ENCODE data around the gene MAD2L2.

Gene MAD2L2

GRCh38 chr1:11682287-11682771 lies 1.4 kb upstream of the MAD2L2 start:
- DNase-seq (ENCODE audit: low read depth in 2 of 2), result no peak

- peak in 1 of 2 donors; percentile 20 for DNase-seq (ENCODE audit: low read depth in 2 of 2)
Measured at GRCh38 chr1:11680270-11681070, 478 bp downstream of the MAD2L2 start.

- DNase-seq (ENCODE audit: low read depth in 2 of 2), result no peak
Measured at GRCh38 chr1:11678442-11678841, 2.5 kb downstream of the MAD2L2 start.

GRCh38 chr1:11676386-11677103 lies 4.4 kb downstream of the MAD2L2 start:
- no peak for DNase-seq (ENCODE audit: low read depth in 2 of 2)

- no peak for DNase-seq (ENCODE audit: low read depth in 2 of 2)
Measured at GRCh38 chr1:11675325-11675724, 5.6 kb downstream of the MAD2L2 start.

- no peak for DNase-seq (ENCODE audit: low read depth in 2 of 2)
Measured at GRCh38 chr1:11674488-11674887, 6.5 kb downstream of the MAD2L2 start.

GRCh38 chr1:11673089-11673769 lies 7.7 kb downstream of the MAD2L2 start:
- DNase-seq (ENCODE audit: low read depth in 2 of 2), result no peak

GRCh38 chr1:11671544-11672286 lies 9.2 kb downstream of the MAD2L2 start:
- no peak for DNase-seq (ENCODE audit: low read depth in 2 of 2)

- DNase-seq (ENCODE audit: low read depth in 2 of 2), result no peak
Measured at GRCh38 chr1:11671205-11671543, 9.8 kb downstream of the MAD2L2 start.

- DNase-seq (ENCODE audit: low read depth in 2 of 2), result no peak
Measured at GRCh38 chr1:11670747-11671146, 10.2 kb downstream of the MAD2L2 start.

- no peak for DNase-seq (ENCODE audit: low read depth in 2 of 2)
Measured at GRCh38 chr1:11668516-11668915, 12.4 kb downstream of the MAD2L2 start.

GRCh38 chr1:11664336-11665065 lies 16.4 kb downstream of the MAD2L2 start:
- DNase-seq (ENCODE audit: low read depth in 2 of 2), result peak; percentile 50 to 63

GRCh38 chr1:11661103-11661502 lies 19.8 kb downstream of the MAD2L2 start:
- DNase-seq (ENCODE audit: low read depth in 2 of 2), result no peak

GRCh38 chr1:11659748-11660147 lies 21.2 kb downstream of the MAD2L2 start:
- DNase-seq (ENCODE audit: low read depth in 2 of 2), result no peak

GRCh38 chr1:11658542-11658941 lies 22.4 kb downstream of the MAD2L2 start:
- no peak for DNase-seq (ENCODE audit: low read depth in 2 of 2)

- DNase-seq (ENCODE audit: low read depth in 2 of 2), result no peak
Measured at GRCh38 chr1:11657654-11658053, 23.3 kb downstream of the MAD2L2 start.

- DNase-seq (ENCODE audit: low read depth in 2 of 2), result no peak
Measured at GRCh38 chr1:11654939-11655808, 25.8 kb downstream of the MAD2L2 start.

GRCh38 chr1:11654137-11654938 lies 26.6 kb downstream of the MAD2L2 start, which contains the start of the genes FBXO2 and FBXO44:
TSS of gene FBXO2 (minus strand) at chr1:11654429. CDS start at chr1:11654340, 89 bp downstream.
TSS of gene FBXO44 (plus strand) at chr1:11654877. CDS start at chr1:11655836, 959 bp downstream.
- DNase-seq (ENCODE audit: low read depth in 2 of 2), result peak; percentile 44 to 48

- DNase-seq (ENCODE audit: low read depth in 2 of 2), result no peak
Measured at GRCh38 chr1:11653861-11654136, 27.1 kb downstream of the MAD2L2 start.
